Hematopoietic multipotent progenitor cell treated with erythropoietin and hydrocortisone succinate and interleukin-3 and kit ligand, for 4 days (in vitro differentiated cells): ENCODE measurements around the gene NCS1.

ENCODE experiments used
- DNase-seq: peaks from one replicate; pipeline ENCODE4 v3.0.0-alpha.2; 2015

NCS1 gene

GRCh38 chr9:130147910-130148309, 24.3 kb upstream of the NCS1 start:
- no peak for DNase-seq

DNA sequence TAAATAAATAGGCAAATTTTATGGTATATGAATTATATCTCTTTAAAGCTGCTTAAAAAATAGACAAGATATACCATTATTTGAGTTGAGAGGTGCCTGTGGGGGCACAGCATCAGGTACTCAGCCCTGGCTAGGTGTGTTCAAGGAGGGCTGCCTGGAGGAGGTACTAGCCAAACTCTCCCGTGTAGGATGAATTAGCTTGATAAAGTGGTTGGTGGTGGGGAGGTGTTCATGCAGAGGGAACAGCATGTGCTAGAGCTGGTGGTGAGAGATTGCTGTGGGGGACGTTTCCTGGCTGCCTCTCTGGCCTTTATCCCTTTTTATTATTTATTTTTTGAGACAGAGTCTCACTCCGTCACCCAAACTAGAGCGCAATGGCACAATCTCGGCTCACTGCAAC, 23.2 kb upstream of the NCS1 start:
- DNase-seq: no peak

DNA sequence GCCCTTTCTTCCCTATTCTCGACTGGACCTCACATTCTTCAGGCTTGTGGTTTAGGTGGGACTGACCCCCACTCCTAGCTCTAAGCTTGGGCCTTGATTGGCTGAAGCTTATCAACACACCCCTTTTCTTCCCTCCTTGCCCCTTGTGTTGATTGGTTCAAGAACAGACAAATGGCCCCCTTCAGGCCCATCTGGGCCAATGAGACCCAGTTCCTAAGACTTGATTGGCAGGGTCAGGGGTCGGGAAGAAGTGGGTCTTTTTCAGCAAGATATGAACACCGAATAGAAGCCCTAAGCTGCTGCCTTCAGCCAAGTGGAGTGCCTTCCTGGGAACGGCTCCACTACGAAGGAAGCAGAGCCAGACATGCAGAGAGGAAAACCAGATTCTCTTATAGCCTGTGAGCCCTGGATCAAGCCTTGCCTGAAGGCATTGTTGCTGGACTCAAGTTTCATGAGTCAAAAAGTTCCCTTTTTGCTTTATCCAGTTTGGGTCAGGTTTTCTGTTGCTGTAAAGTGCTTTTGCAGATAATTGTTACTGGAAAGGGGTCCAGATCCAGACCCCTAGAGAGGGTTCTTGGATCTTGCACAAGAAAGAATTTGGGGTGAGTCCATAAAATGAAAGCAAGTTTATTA, 22.4 kb upstream of the NCS1 start:
- no peak for DNase-seq

DNA sequence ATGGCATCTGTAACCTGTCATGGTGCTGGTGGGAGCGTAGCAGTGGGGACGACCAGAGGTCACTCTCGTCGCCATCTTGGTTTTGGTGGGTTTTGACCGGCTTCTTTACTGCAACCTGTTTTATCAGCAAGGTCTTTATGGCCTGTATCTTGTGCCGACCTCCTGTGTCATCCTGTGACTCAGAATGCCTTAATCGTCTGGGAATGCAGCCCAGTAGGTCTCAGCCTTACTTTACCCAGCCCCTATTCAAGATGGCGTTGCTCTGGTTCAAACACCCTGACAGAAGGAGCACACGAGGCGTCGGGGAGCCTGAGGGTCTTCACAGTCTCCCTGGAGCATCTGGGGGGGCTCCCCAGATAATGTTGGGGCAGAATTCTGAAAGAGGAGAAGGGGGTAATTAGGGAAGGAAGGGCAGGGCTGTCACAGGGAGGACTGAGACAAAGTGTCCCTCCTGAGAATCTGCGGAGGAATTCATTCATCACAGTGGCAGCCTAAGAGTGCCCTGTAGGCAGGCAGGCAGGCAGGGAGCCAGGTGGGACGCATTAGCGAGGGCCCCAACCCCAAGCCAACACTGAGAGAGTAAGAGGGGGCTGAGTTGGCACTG, 21.3 kb upstream of the NCS1 start:
- no peak for DNase-seq

- no peak for DNase-seq
These were observed 17.4 kb upstream of the NCS1 start for GRCh38 chr9:130154816-130155215.

GRCh38 chr9:130155647-130156046, 16.6 kb upstream of the NCS1 start:
- no peak for DNase-seq

DNA sequence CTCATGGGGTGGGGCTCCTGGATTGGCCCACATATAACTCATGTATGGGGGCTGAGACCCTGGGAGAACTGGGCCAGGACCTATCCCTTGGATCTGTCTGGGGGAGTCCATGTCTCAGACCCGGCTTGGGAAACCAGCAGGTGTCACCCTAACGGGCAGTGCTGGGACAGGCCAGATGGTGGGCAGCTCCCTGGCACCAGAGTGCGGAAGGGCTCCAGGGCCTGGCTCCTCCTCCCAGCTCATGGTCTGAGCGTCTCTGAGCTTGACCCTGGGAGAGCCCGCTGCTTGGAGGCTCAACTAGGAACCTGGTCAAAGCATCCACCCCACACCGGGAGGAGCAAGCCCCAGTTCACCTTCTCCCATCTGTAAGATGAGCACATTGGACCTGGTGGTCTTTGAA, 15.5 kb upstream of the NCS1 start:
- no peak for DNase-seq

DNA sequence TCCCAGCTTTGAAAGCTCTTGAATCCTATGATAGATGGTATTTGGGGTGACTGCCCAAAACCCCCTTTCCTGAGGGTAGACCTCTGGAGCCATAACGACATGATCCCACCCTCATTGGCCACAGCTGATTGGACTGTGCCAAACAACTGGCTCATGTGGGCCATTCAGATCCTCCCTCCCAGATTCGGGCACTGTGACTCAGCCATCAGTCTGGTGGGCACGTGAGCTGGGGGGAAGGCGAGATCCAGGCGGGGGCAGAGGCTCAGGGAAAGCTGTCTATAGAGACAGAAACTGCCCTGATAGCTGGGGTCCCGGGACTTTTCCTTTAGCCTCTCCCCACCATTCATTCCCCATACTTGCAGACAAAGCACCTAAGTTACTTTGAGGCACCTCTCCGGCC, 15.1 kb upstream of the NCS1 start:
- no peak for DNase-seq

DNA sequence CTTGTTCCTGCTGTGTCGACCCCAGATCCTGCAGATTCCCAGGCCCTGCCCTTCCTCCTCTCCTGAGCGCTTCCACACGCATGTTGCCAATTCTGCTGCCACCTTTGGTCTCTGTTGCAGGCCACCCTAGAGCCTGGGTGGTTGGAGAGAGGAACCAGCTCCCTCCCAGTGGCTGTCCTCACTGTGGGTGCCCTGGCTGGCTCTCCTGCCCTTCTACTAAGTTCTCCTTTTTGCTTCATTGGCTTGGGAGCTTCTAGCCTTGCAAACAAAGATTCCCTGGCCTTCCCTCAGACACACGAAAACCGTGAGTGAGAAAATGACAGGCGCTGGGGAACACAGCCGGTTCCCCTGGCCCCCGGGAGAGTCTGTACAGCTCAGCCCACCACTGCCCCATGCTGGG, 14.2 kb upstream of the NCS1 start:
- DNase-seq: no peak

GRCh38 chr9:130159057-130159456, 13.1 kb upstream of the NCS1 start:
- no peak for DNase-seq

DNA sequence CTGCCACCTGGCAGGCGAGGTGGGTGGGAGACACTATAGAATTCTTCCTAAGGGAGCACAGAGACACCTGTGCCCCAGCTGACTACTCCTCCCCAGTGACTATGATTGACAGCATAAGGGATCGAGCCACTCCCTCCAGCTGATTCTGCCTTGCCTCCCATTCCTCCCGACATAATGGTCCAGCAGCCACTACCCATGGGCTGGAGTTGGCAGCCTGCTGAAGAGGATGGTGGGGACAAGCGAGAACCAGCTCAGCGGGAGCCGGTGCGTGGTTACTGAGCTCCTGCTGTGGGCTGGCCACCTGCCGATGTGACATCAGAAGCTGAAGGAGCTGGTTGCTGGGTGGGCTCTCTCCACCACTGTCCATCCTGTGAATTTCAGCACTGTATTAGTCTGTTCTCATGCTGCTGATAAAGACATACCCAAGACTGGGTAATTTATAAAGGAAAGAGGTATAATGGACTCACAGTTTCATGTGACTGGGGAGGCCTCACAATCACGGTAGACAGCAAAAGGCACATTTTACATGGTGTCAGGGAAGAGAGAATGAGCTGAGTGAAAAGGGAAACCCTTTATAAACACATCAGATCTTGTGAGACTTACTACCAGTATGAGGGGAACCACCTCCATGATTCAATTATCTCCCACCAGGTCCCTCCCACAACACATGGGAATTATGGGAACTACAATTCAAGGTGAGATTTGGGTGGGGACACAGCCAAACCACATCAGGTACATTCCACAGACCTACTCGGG, 12.1 kb upstream of the NCS1 start:
- no peak for DNase-seq

DNA sequence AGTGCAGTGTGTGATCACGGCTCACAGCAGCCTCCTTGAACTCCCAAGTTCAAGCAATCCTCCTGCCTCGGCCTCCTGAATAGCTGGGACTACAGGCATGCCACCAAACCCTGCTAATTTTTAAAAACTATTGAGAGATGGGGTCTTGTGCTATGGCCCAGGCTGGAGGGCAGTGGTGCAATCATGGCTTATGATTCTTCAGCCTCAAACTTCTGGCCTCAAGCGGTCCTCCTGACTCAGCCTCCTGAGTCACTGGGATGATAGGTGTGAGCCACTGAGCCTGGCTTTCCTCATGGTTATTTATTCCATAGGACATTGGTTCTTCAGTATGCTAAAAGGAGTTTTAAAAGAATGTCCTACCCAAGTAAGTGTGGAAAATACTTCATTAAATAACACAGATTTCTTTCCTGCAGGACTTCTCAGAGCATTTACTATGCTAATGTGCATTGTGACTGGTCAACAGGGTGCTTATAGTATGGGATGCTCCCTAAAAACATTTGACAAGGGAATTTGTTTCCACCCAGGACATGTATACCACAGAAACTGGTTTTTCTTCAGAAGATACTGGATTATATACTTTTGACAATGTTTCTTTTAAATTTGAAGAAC, 11.2 kb upstream of the NCS1 start:
- DNase-seq: no peak

GRCh38 chr9:130165579-130165978, 6.6 kb upstream of the NCS1 start:
- no peak for DNase-seq

DNA sequence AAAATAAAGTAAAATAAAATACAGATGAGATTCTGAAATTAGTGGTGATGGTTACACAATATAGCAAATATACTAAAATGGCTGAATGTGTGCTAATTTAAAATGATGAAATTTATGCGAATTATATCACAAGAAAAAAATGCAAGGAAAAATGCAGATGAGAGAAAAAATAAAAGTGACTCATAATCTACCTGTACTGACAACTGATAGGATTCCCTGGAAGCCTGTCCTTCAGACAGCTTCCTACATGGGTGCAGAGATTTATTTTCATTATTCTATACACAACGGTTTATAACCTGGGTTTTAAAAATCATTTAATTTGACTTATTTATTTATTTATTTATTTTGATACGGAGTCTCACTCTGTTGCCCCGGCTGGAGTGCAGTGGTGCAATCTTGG, 5.8 kb upstream of the NCS1 start:
- DNase-seq: no peak

- no peak for DNase-seq
These were observed 4.3 kb upstream of the NCS1 start for GRCh38 chr9:130167927-130168326.

- DNase-seq: no peak
These were observed 717 bp upstream of the NCS1 start for GRCh38 chr9:130171226-130172148.

GRCh38 chr9:130172858-130173665, 858 bp downstream of the NCS1 start:
- peak; percentile 52 for DNase-seq

GRCh38 chr9:130173666-130173983, 1.4 kb downstream of the NCS1 start:
- no peak for DNase-seq

DNA sequence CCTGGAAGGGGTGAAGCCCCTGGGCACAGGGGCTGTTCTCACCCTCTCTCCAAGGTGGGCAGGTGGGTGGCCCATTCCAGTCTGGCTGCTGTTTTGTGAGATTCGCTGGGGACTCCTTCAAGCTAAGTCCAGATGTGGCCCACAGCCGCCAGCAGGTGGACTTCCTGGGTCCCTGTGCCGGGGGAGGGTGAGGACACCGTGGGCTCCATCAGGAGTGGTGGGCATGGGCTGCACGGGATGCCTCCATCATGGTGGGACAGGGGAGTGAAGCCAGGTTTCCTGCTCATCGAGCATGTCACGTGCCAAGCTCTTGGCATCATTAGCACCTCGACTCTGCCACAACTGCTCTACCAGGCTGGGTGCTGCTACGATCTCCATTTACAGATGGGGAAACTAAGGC, 1.8 kb downstream of the NCS1 start:
- no peak for DNase-seq

DNA sequence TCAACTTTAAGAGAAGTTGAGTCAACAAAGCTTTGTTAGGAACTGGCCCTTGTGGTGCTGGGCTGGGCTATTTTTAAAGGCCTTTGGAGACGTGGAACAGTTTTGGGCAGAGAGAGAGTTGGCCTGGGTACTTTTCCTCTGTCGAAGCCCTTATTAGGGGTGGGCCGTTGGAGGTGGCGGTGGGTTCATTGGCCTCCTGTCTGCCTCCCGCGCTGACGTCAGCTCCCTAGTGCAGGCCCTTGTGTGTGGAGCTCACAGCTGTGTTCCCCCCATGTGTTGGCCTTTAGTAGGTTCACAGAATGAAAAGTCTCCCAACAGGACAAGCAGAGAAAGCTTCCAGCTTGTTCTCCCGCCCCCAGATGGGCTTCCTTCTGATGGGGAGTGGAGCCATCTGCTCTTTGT, 2.7 kb downstream of the NCS1 start:
- no peak for DNase-seq

DNA sequence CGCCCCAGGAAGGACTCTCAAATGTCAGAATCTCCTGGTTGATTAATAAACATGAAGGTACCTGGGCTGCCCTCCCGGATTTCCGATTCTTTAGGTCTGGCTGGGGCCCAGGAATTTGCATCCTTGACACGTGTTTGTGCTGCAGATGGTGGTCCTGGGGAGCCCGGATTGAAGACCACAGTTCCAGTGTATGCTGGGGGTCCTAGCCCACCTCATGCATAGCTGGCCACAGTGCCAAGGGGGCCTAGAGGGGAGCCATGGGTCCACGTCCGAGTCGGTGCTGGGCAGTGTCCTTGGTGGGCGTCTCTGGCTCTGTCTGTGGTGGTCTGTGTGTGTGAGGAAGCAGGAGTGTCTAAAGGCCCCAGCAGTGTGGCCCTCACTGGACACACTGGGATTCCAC, 3.2 kb downstream of the NCS1 start:
- no peak for DNase-seq

DNA sequence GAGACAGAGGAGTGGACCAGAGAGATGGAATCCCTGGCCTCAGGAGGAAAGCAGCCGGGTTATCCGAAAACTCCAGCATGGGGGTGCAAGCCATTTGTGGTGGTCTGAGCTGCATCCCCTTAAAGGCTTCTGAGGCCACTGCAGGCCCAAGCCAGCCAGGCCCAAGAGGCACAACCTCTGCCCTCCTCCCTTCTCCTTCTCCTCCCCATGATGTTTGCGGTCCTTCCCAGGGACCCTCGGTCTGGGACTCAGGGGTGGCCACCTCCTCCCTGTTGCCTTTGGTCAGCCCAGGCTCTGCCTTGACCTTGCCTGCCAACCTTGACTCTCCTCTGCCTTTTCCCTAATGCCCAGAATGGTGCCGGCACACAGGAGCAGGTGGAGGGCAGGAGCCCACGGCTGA, 4.6 kb downstream of the NCS1 start:
- DNase-seq: no peak
